Measurements from ENCODE around the gene LITAF.

The LITAF gene

GRCh38 chr16:11528053-11528452, 58.7 kb downstream of the LITAF start:
- Histone ChIP-seq H3K27ac (ENCODE audit: low read length) (no peak overlapping the region), H3K27me3 (ENCODE audit: insufficient read depth, low read length, poor library complexity) (no peaks in the 10 kb centered on the region), H3K4me3 (ENCODE audit: low read depth in 1 of 2, low read length in 2 of 2) (no peak overlapping the region), H3K4me2 (ENCODE audit: insufficient read depth, low read length) (no peak overlapping the region), H3K9ac (ENCODE audit: low read depth, low read length) (no peak overlapping the region), H3K36me3 (ENCODE audit: insufficient read depth, low read length) (no peaks in the 10 kb centered on the region), H3K79me2 (ENCODE audit: insufficient read depth, low read length) (no peaks in the 10 kb centered on the region), H2AFZ (ENCODE audit: low read depth, low read length) (no peak overlapping the region; the same call in 1 of the 2 replicates), H4K20me1 (ENCODE audit: insufficient read depth, low read length) (no peaks in the 10 kb centered on the region), H3K4me1 (ENCODE audit: insufficient read depth, low read length) (no peaks in the 10 kb centered on the region), H3K9me3 (ENCODE audit: insufficient read depth, low read length, severe bottlenecking) (no peaks in the 10 kb centered on the region)
- DNase-seq = no peak
- no peak for TF ChIP-seq CTCF (IDR thresholded peaks at IDR 0.05; ENCODE audit: borderline replicate concordance, extremely low read depth, low read length, poor library complexity, severe bottlenecking)
- TF ChIP-seq EZH2 (IDR thresholded peaks at IDR 0.05; ENCODE audit: borderline replicate concordance, low read depth, low read length, severe bottlenecking) = no peak
- ATAC-seq (ENCODE audit: insufficient read depth, low read depth) = no peak

- no peak overlapping the region for H3K4me2 ChIP-seq (ENCODE audit: insufficient read depth, low read length)
- no peak overlapping the region for H3K9ac ChIP-seq (ENCODE audit: low read depth, low read length)
- DNase-seq = no peak
- H2AFZ ChIP-seq (ENCODE audit: low read depth, low read length) = no peak overlapping the region
- H3K36me3 ChIP-seq (ENCODE audit: insufficient read depth, low read length) = no peaks in the 10 kb centered on the region
- no peaks in the 10 kb centered on the region for H3K27me3 ChIP-seq (ENCODE audit: insufficient read depth, low read length, poor library complexity)
- no peaks in the 10 kb centered on the region for H3K79me2 ChIP-seq (ENCODE audit: insufficient read depth, low read length)
- H3K27ac ChIP-seq (ENCODE audit: low read length) = no peak overlapping the region
- no peaks in the 10 kb centered on the region for H3K4me1 ChIP-seq (ENCODE audit: insufficient read depth, low read length)
- H3K4me3 ChIP-seq (ENCODE audit: low read depth in 1 of 2, low read length in 2 of 2) = no peak overlapping the region
- no peaks in the 10 kb centered on the region for H4K20me1 ChIP-seq (ENCODE audit: insufficient read depth, low read length)
- TF ChIP-seq EZH2 (IDR thresholded peaks at IDR 0.05; ENCODE audit: borderline replicate concordance, low read depth, low read length, severe bottlenecking) = no peak
- TF ChIP-seq CTCF (IDR thresholded peaks at IDR 0.05; ENCODE audit: borderline replicate concordance, extremely low read depth, low read length, poor library complexity, severe bottlenecking) = no peak
- no peak for ATAC-seq (ENCODE audit: insufficient read depth, low read depth)
- no peaks in the 10 kb centered on the region for H3K9me3 ChIP-seq (ENCODE audit: insufficient read depth, low read length, severe bottlenecking)
Measured at GRCh38 chr16:11526655-11527350, 59.9 kb downstream of the LITAF start.

- Histone ChIP-seq H3K27ac (ENCODE audit: low read length) (no peak overlapping the region), H3K79me2 (ENCODE audit: insufficient read depth, low read length) (no peaks in the 10 kb centered on the region), H2AFZ (ENCODE audit: low read depth, low read length) (no peak overlapping the region), H3K4me2 (ENCODE audit: insufficient read depth, low read length) (no peak overlapping the region), H3K4me1 (ENCODE audit: insufficient read depth, low read length) (no peaks in the 10 kb centered on the region), H4K20me1 (ENCODE audit: insufficient read depth, low read length) (no peaks in the 10 kb centered on the region), H3K36me3 (ENCODE audit: insufficient read depth, low read length) (no peaks in the 10 kb centered on the region), H3K9ac (ENCODE audit: low read depth, low read length) (no peak overlapping the region), H3K9me3 (ENCODE audit: insufficient read depth, low read length, severe bottlenecking) (no peaks in the 10 kb centered on the region), H3K4me3 (ENCODE audit: low read depth in 1 of 2, low read length in 2 of 2) (no peak overlapping the region), H3K27me3 (ENCODE audit: insufficient read depth, low read length, poor library complexity) (no peaks in the 10 kb centered on the region)
- no peak for ATAC-seq (ENCODE audit: insufficient read depth, low read depth)
- TF ChIP-seq EZH2 (IDR thresholded peaks at IDR 0.05; ENCODE audit: borderline replicate concordance, low read depth, low read length, severe bottlenecking) = no peak
- TF ChIP-seq CTCF (IDR thresholded peaks at IDR 0.05; ENCODE audit: borderline replicate concordance, extremely low read depth, low read length, poor library complexity, severe bottlenecking) = no peak
- no peak for DNase-seq
Measured at GRCh38 chr16:11524098-11524760, 62.5 kb downstream of the LITAF start.

Measured in DND-41 (cell line).